Effector memory CD4-positive, alpha-beta T cell (primary cell): ENCODE data around the gene ELMO3.
A peak's percentile ranks its signal among the peaks of the same experiment; 100 is the strongest.

Source experiments
- DNase-seq, 3 donors: peaks; one replicate each; pipeline ENCODE4 v3.0.0-alpha.2; 2020
- H3K27ac ChIP-seq: 2 replicates; pipeline ENCODE4 v1.7.0; 2013; ENCODE audit warnings: mild to moderate bottlenecking, low read length, moderate library complexity; ENCODE audit not compliant: insufficient read depth, poor library complexity, severe bottlenecking
- H3K27me3 ChIP-seq: replicated peaks from 2 replicates; pipeline ENCODE4 v1.7.0; 2013; ENCODE audit warnings: mild to moderate bottlenecking, low read length; ENCODE audit not compliant: insufficient read depth, control insufficient read depth, poor library complexity, severe bottlenecking
- H3K36me3 ChIP-seq: 2 replicates; pipeline ENCODE4 v1.7.0; 2013; ENCODE audit warnings: mild to moderate bottlenecking, low read length, moderate library complexity; ENCODE audit not compliant: control insufficient read depth, insufficient read depth
- H3K4me1 ChIP-seq: 2 replicates; pipeline ENCODE4 v1.7.0; 2013; ENCODE audit warnings: low read length, mild to moderate bottlenecking; ENCODE audit not compliant: control insufficient read depth, insufficient read depth, poor library complexity, severe bottlenecking
- H3K4me3 ChIP-seq: 2 replicates; pipeline ENCODE4 v1.7.0; 2013; ENCODE audit warnings: low read length, low read depth, mild to moderate bottlenecking; ENCODE audit not compliant: insufficient read depth, poor library complexity, severe bottlenecking
- H3K9me3 ChIP-seq: 2 replicates; pipeline ENCODE4 v1.7.0; 2013; ENCODE audit warnings: mild to moderate bottlenecking, low read length, moderate library complexity; ENCODE audit not compliant: control insufficient read depth

ELMO3 gene

GRCh38 chr16:67183627-67184452 lies 15.1 kb upstream of the ELMO3 start, which contains the start of gene MATCAP1:
TSS of gene MATCAP1 (minus strand) at chr16:67183963. CDS start at chr16:67180610, 3,353 bp downstream.
- H3K27me3 ChIP-seq, result no peaks in the 10 kb centered on the region
- no peaks in the 10 kb centered on the region for H3K9me3 ChIP-seq
- no peaks in the 10 kb centered on the region for H3K36me3 ChIP-seq
- H3K4me1 ChIP-seq, result peaks cover 16% of the 10 kb centered on the region
- peak within 1 kb of the TSS; percentile 95 for H3K4me3 ChIP-seq
- peak within 1 kb of the TSS; percentile 95 for H3K27ac ChIP-seq
- DNase-seq, result peak; percentile 87 to 91 (median 91)

- Histone ChIP-seq H3K36me3 (no peaks in the 10 kb centered on the region), H3K27ac (peak overlapping the region; percentile 95), H3K4me3 (peak overlapping the region; percentile 95)
Measured at GRCh38 chr16:67184453-67184994, 14.4 kb upstream of the ELMO3 start.

GRCh38 chr16:67184995-67185650 lies 13.8 kb upstream of the ELMO3 start:
- no peaks in the 10 kb centered on the region for H3K27me3 ChIP-seq
- H3K9me3 ChIP-seq, result no peaks in the 10 kb centered on the region
- peaks cover 16% of the 10 kb centered on the region for H3K4me1 ChIP-seq
- DNase-seq, result peak; percentile 61 to 76 (median 69)
- no peaks in the 10 kb centered on the region for H3K36me3 ChIP-seq
- peak overlapping the region; percentile 95 for H3K4me3 ChIP-seq
- no peak overlapping the region for H3K27ac ChIP-seq

More at GRCh38 chr16:67184453-67184994, 14.4 kb upstream of the ELMO3 start:
- H3K9me3 ChIP-seq, result no peaks in the 10 kb centered on the region
- DNase-seq, result no peak
- peaks cover 16% of the 10 kb centered on the region for H3K4me1 ChIP-seq
- H3K27me3 ChIP-seq, result no peaks in the 10 kb centered on the region

DNA sequence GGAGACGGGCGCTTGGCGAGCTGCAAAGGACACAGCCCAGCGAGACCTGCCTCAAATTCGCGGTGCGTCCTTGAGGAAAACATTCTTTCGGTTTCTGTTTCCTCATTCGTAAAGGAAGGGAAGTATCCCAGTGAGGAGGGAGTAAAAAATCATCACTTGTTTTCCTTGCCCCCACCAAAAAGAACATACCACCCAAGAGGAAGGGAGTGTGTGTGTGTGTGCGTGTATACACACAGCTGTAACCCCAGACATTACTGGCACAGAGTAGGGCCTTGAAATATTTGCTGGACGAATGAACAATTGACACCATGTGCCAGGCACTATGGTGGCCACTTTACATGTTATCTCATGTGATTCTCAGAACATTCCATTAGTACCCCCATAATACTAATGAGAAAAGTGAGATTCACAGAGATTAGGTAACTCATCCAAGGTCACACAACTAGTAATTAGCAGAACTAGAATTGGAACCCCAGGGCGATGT lies 13.2 kb upstream of the ELMO3 start:
- Histone ChIP-seq H3K27me3 (no peaks in the 10 kb centered on the region), H3K4me3 (peak overlapping the region; percentile 95), H3K36me3 (no peaks in the 10 kb centered on the region), H3K9me3 (no peaks in the 10 kb centered on the region), H3K4me1 (peaks cover 16% of the 10 kb centered on the region), H3K27ac (no peak overlapping the region)
- DNase-seq, result no peak

- no peak for DNase-seq
- H3K36me3 ChIP-seq, result no peaks in the 10 kb centered on the region
- H3K4me1 ChIP-seq, result peaks cover 19% of the 10 kb centered on the region
- H3K9me3 ChIP-seq, result no peaks in the 10 kb centered on the region
- no peak overlapping the region for H3K4me3 ChIP-seq
- no peaks in the 10 kb centered on the region for H3K27me3 ChIP-seq
- H3K27ac ChIP-seq, result no peak overlapping the region
Measured at GRCh38 chr16:67186550-67186950, 12.4 kb upstream of the ELMO3 start.

DNA sequence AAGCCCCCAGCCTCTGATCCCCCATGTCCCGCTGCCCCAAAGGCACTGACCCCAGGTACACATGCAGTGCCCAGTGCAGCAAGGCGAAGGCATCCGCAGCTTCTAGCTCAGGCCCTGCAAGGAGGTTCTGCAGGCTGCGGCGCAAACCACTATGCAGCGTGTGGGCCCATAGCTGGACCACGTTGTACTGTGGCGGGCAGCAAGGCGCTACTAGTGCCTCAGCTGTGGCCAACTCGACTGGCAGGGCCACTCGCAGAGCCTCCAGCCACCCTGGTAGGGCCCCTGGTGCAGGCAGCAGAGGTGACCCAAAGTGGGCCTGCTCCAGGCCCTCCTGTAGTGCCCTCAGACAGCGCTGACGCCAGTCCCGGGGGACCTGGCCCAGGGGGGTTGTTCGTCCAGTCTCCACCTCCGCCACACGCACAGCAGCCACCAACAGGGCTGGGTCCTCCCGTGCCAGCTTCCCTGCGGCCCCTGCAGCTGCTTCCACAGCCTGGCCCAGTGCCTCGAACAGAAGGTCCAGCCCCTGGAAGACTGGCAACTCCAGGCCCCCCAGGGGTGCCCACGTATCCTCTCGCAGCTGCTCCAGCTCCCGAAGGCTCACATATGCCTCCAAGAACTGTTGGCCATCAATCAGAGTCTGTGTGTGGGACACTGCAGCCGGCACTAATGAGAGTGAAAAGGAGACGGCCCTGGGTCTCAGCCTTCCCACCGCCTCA lies 11.6 kb upstream of the ELMO3 start:
- DNase-seq, result no peak
- Histone ChIP-seq H3K4me1 (peaks cover 23% of the 10 kb centered on the region), H3K27ac (no peak overlapping the region), H3K36me3 (no peaks in the 10 kb centered on the region), H3K4me3 (no peak overlapping the region), H3K27me3 (no peaks in the 10 kb centered on the region), H3K9me3 (no peaks in the 10 kb centered on the region)

DNA sequence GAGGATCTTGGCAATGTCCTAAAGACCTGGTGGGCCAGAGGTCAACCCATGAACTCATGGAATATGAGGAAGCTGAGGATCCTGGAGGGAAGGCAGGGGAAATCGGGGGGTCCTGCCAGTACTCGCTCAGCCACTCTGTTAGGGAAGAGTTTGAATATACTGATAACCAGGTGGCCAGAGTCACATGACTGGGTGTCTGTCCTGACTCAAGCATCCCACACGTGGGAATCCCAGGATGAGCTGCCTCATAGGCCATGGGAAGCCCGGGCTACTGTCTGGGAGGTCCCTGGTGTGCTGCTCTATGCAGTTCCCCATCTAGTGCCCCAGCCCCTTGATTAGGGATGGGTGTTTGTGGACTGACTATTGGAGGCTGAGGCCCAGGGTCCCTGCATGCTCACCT lies 10.6 kb upstream of the ELMO3 start:
- DNase-seq, result no peak
- Histone ChIP-seq H3K36me3 (no peaks in the 10 kb centered on the region), H3K9me3 (no peaks in the 10 kb centered on the region), H3K27ac (no peak overlapping the region), H3K4me3 (no peak overlapping the region), H3K27me3 (no peaks in the 10 kb centered on the region), H3K4me1 (peaks cover 33% of the 10 kb centered on the region)

DNA sequence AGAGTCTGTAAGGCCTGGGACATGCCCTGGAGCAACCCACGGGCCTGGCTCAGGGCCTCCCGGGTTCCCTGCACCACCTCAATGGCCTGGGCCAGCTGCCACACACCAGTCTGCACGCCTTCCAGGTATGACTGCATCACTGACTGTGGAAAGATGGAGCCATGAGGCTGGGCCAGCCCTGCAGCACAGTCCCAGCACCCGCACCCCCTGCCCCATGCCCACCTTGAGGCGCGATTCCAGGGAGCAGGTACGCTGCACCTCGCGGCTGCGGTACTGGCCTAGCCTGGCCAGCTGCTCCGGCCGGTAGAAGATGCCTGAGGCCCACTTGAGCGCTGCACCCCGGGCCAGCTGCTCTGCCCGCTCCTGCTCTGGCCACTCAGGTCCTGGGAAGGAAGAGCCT lies 10.1 kb upstream of the ELMO3 start:
- Histone ChIP-seq H3K27me3 (no peaks in the 10 kb centered on the region), H3K27ac (no peak overlapping the region), H3K9me3 (no peaks in the 10 kb centered on the region), H3K4me3 (no peak overlapping the region), H3K4me1 (peaks cover 38% of the 10 kb centered on the region), H3K36me3 (no peaks in the 10 kb centered on the region)
- no peak for DNase-seq

DNA sequence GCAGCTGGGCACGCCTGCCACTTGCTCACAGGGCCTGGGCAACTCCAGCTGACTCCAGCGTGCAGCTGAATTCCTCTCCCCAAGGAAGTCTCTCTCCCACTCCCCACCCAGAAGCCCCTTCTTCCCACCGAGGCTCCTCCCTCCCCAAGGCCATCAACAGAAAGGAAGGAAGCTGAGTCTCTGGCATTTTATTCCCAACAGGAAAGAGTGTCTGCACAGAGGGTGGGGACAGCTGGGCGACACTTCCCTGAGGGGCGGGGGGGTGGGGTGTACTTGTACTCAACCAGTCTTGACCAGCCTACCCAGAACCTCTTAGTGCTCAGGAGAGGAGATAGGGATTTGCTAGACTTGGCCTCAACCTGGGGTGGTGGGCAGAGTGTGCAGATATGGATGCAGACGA lies 8.9 kb upstream of the ELMO3 start, which contains the start of gene EXOC3L1:
EXOC3L1 (minus strand) TSS at position 96 of the 400 bp plus-strand sequence. CDS start 460 bp downstream, outside the sequence.
- no peaks in the 10 kb centered on the region for H3K9me3 ChIP-seq
- peaks cover 8% of the 10 kb centered on the region for H3K36me3 ChIP-seq
- H3K4me1 ChIP-seq, result peaks cover 32% of the 10 kb centered on the region
- no peak within 1 kb of the TSS for H3K4me3 ChIP-seq
- no peaks in the 10 kb centered on the region for H3K27me3 ChIP-seq
- no peak for DNase-seq
- no peak within 1 kb of the TSS for H3K27ac ChIP-seq
